GM18508 (cell line): ENCODE data around the gene SEMA4D.

ENCODE experiments used
- ATAC-seq: cut with Tn5 transposase; IDR thresholded peaks from one replicate; pipeline ENCODE4 v1.9.1; 2021; ENCODE audit warnings: moderate number of reproducible peaks; ENCODE audit not compliant: insufficient read depth, unreplicated experiment

Gene SEMA4D

GRCh38 chr9:89312222-89312571, 185.7 kb downstream of the SEMA4D start:
- ATAC-seq: no peak

GRCh38 chr9:89311346-89312221, 186.3 kb downstream of the SEMA4D start:
- no peak for ATAC-seq
